HG02970 (cell line): ENCODE measurements around the gene SH3TC2.

Experiments used
- ATAC-seq: cut with Tn5 transposase; IDR thresholded peaks from one replicate; pipeline ENCODE4 v1.9.1; 2021; ENCODE audit warnings: mild to moderate bottlenecking, moderate library complexity, moderate number of reproducible peaks; ENCODE audit not compliant: unreplicated experiment, low FRiP score

The SH3TC2 gene

GRCh38 chr5:148974642-148975327 is 88.1 kb downstream of the SH3TC2 start:
- no peak for ATAC-seq

- no peak for ATAC-seq
Observed at GRCh38 chr5:148973455-148973854, 89.4 kb downstream of the SH3TC2 start.

- no peak for ATAC-seq
Observed at GRCh38 chr5:148972974-148973374, 89.9 kb downstream of the SH3TC2 start.

GRCh38 chr5:148972396-148972795 is 90.5 kb downstream of the SH3TC2 start:
- ATAC-seq = no peak

GRCh38 chr5:148970876-148971275 is 92.0 kb downstream of the SH3TC2 start:
- no peak for ATAC-seq

- ATAC-seq = no peak
Observed at GRCh38 chr5:148970228-148970627, 92.6 kb downstream of the SH3TC2 start.

GRCh38 chr5:148969291-148969690 is 93.6 kb downstream of the SH3TC2 start:
- no peak for ATAC-seq

- no peak for ATAC-seq
Observed at GRCh38 chr5:148968311-148968710, 94.6 kb downstream of the SH3TC2 start.

GRCh38 chr5:148967783-148968182 is 95.1 kb downstream of the SH3TC2 start:
- no peak for ATAC-seq

GRCh38 chr5:148966938-148967337 is 95.9 kb downstream of the SH3TC2 start:
- no peak for ATAC-seq

- ATAC-seq = no peak
Observed at GRCh38 chr5:148966348-148966747, 96.5 kb downstream of the SH3TC2 start.

GRCh38 chr5:148965511-148966265 is 97.2 kb downstream of the SH3TC2 start:
- no peak for ATAC-seq

GRCh38 chr5:148963664-148964063 is 99.2 kb downstream of the SH3TC2 start:
- ATAC-seq = no peak

GRCh38 chr5:148962761-148963324 is 100.0 kb downstream of the SH3TC2 start:
- no peak for ATAC-seq

- no peak for ATAC-seq
Observed at GRCh38 chr5:148962200-148962550, 100.7 kb downstream of the SH3TC2 start.

- ATAC-seq = no peak
Observed at GRCh38 chr5:148961261-148962199, 101.3 kb downstream of the SH3TC2 start.

- ATAC-seq = no peak
Observed at GRCh38 chr5:148960070-148960769, 102.6 kb downstream of the SH3TC2 start.

GRCh38 chr5:148957591-148958202 is 105.2 kb downstream of the SH3TC2 start:
- ATAC-seq = no peak

GRCh38 chr5:148956477-148957385 is 106.1 kb downstream of the SH3TC2 start:
- ATAC-seq = no peak
